GM19099 (cell line): ENCODE data around the gene CCDC158.

ENCODE experiments used
- POLR2A ChIP-seq: IDR thresholded peaks from 3 replicates; pipeline ENCODE4 v1.6.1; 2011; ENCODE audit warnings: low read depth; ENCODE audit not compliant: insufficient read length; ENCODE audit errors: extremely low read depth

The CCDC158 gene

GRCh38 chr4:76266627-76267026 is 154.3 kb downstream of the CCDC158 start:
- TF ChIP-seq POLR2A, result no peak

DNA sequence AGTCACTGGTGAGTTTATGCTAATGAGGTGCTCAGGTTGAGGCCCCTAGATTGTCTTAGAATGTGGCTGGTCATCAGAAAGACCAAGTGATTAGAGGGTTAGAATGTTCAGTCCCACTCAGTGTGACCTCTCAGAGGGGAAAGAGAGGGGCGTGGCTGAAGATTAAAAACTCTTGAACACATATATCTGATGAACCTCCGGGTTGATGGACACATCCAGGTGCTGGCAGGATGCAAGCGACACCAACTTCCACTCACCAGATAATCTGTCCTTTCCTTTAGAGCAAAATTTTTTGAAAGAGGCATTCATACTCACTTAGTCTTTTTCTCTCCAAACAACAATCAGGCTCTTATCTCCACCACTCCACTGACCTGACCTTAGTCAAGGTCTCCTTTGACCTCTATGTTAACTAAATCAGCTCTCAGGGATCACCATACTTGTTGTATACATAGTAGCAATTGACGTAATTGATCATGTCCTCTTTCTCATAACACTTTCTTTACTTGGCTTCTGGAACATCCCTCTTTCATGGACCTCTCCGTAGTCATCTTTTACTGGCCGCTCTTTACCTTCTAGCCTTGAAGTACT is 155.2 kb downstream of the CCDC158 start:
- no peak for TF ChIP-seq POLR2A
